Esophagus squamous epithelium (tissue), 4 donors: ENCODE measurements around the gene NRXN3.

ENCODE experiments used
- POLR2A ChIP-seq, 4 donors: fragments of 450-650 bp; IDR thresholded peaks; one replicate each; pipeline ENCODE4 v1.6.1; 2017; ENCODE audit warnings: antibody characterized with exemption in 4 of 4, mild to moderate bottlenecking in 4 of 4, moderate library complexity in 3 of 4
- TF ChIP-seq, protein P1 (sequence below), 6 experiments: fragments of 450-650 bp in 4 of 6; fragments of 200-600 bp in 2 of 6; sonication (generic) in 2 of 6; IDR thresholded peaks; one replicate each; pipeline ENCODE4 v1.5.1; 2016 to 2019; ENCODE audit warnings: antibody characterized with exemption in 6 of 6, mild to moderate bottlenecking in 4 of 6, moderate library complexity in 4 of 6

DNA sequence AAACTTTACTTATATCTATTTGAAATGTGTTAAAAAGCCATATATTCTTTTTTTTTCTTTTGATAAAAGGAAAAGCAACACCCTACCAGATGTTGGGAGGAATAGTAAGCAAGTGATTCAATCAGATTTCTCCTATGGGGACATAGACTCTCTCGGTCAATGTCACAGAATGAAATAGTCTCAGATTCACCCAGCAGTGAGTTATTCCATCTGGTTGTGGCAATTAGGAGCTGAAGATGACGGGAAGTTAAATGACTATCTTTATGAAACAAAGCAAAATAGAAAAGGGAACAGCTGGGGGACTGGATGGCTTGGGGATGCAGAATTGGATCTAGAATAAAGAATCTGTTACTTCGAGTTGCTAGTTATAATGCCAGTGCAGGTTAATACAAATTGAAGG is 857.0 kb downstream of the NRXN3 start:
- TF ChIP-seq, protein P1, sequence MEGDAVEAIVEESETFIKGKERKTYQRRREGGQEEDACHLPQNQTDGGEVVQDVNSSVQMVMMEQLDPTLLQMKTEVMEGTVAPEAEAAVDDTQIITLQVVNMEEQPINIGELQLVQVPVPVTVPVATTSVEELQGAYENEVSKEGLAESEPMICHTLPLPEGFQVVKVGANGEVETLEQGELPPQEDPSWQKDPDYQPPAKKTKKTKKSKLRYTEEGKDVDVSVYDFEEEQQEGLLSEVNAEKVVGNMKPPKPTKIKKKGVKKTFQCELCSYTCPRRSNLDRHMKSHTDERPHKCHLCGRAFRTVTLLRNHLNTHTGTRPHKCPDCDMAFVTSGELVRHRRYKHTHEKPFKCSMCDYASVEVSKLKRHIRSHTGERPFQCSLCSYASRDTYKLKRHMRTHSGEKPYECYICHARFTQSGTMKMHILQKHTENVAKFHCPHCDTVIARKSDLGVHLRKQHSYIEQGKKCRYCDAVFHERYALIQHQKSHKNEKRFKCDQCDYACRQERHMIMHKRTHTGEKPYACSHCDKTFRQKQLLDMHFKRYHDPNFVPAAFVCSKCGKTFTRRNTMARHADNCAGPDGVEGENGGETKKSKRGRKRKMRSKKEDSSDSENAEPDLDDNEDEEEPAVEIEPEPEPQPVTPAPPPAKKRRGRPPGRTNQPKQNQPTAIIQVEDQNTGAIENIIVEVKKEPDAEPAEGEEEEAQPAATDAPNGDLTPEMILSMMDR (IDR thresholded peaks at IDR 0.05): no peak
- no peak for TF ChIP-seq POLR2A (IDR thresholded peaks at IDR 0.05)
